GM21825 (cell line): ENCODE measurements around the gene CACNG3.
"Not testable (repeated sequence)": the region's sequence is repeated elsewhere in the genome, so short reads cannot be mapped to it uniquely, and the experiment has no call there.

ENCODE experiments used
- ATAC-seq: cut with Tn5 transposase; IDR thresholded peaks from one replicate; pipeline ENCODE4 v1.9.1; 2021; ENCODE audit warnings: mild to moderate bottlenecking, moderate library complexity; ENCODE audit not compliant: unreplicated experiment

The CACNG3 gene

GRCh38 chr16:24275413-24275812 is 19.3 kb downstream of the CACNG3 start:
- ATAC-seq, result no peak

GRCh38 chr16:24279982-24280515 is 23.9 kb downstream of the CACNG3 start:
- no peak for ATAC-seq

- ATAC-seq, result no peak
Measured at GRCh38 chr16:24281466-24281865, 25.3 kb downstream of the CACNG3 start.

- ATAC-seq, result no peak
Measured at GRCh38 chr16:24282141-24282540, 26.0 kb downstream of the CACNG3 start.

- ATAC-seq, result no peak
Measured at GRCh38 chr16:24286741-24287405, 30.7 kb downstream of the CACNG3 start.

- no peak for ATAC-seq
Measured at GRCh38 chr16:24288516-24288915, 32.4 kb downstream of the CACNG3 start.

GRCh38 chr16:24289166-24289700 is 33.1 kb downstream of the CACNG3 start:
- no peak for ATAC-seq

- ATAC-seq, result no peak
Measured at GRCh38 chr16:24291932-24292331, 35.8 kb downstream of the CACNG3 start.

- no peak for ATAC-seq
Measured at GRCh38 chr16:24294131-24294530, 38.0 kb downstream of the CACNG3 start.

- no peak for ATAC-seq
Measured at GRCh38 chr16:24297375-24297774, 41.2 kb downstream of the CACNG3 start.

- ATAC-seq, result no peak
Measured at GRCh38 chr16:24298548-24299167, 42.5 kb downstream of the CACNG3 start.

GRCh38 chr16:24300750-24301149 is 44.6 kb downstream of the CACNG3 start:
- ATAC-seq, result not testable (repeated sequence)

- no peak for ATAC-seq
Measured at GRCh38 chr16:24302636-24303035, 46.5 kb downstream of the CACNG3 start.

GRCh38 chr16:24308200-24308599 is 52.1 kb downstream of the CACNG3 start:
- ATAC-seq, result no peak

- ATAC-seq, result no peak
Measured at GRCh38 chr16:24309258-24310142, 53.4 kb downstream of the CACNG3 start.

- ATAC-seq, result no peak
Measured at GRCh38 chr16:24315343-24315742, 59.2 kb downstream of the CACNG3 start.

- no peak for ATAC-seq
Measured at GRCh38 chr16:24318680-24319079, 62.5 kb downstream of the CACNG3 start.

GRCh38 chr16:24319126-24319814 is 63.1 kb downstream of the CACNG3 start:
- no peak for ATAC-seq

GRCh38 chr16:24322106-24322505 is 66.0 kb downstream of the CACNG3 start:
- no peak for ATAC-seq

GRCh38 chr16:24324421-24324820 is 68.3 kb downstream of the CACNG3 start:
- no peak for ATAC-seq
